Measurements from ENCODE around the gene TNNT3. TPM values are rescaled to one million over a fixed set of nuclear protein-coding genes. Genes with fewer than 3 reads are reported as not detected.

TNNT3 gene
- total RNA-seq, 1 experiment from 2014 or later, result not detected

- DNase-seq, result no peak
- Mint-ChIP-seq H3K27ac (no peak overlapping the region), H3K4me3 (no peak overlapping the region), H3K4me1 (peaks cover 5 to 8% of the 10 kb centered on the region in 2 experiments), H3K36me3 (ENCODE audit: insufficient read depth in 1 of 3, low read depth in 3 of 3) (no peaks in the 10 kb centered on the region), H3K27me3 (ENCODE audit: low read depth) (peaks cover 33% of the 10 kb centered on the region), H3K9me3 (no peaks in the 10 kb centered on the region; a peak in 1 of 5 replicates)
- H3K27ac ChIP-seq (ENCODE audit: insufficient read length, low read depth, low read length), result no peak overlapping the region
- no peaks in the 10 kb centered on the region for H3K23me2 ChIP-seq (ENCODE audit: insufficient read length, low read depth, low read length, poor library complexity, severe bottlenecking)
- no peaks in the 10 kb centered on the region for H3K79me1 ChIP-seq (ENCODE audit: insufficient read depth, low read depth, low read length, poor library complexity, severe bottlenecking)
- no peak overlapping the region for H3K18ac ChIP-seq (ENCODE audit: insufficient read length, low read depth, low read length)
- H2BK120ac ChIP-seq (ENCODE audit: low read depth, low read length, poor library complexity, severe bottlenecking), result no peak overlapping the region
- no peaks in the 10 kb centered on the region; the same call in 1 of the 2 replicates for H3K27me3 ChIP-seq (ENCODE audit: insufficient read depth, low read length)
- no peak overlapping the region for H4K91ac ChIP-seq (ENCODE audit: insufficient read length, low read depth, low read length)
- H3K9ac ChIP-seq (ENCODE audit: extremely low read depth, insufficient read length, low read length), result no peak overlapping the region
- H3K56ac ChIP-seq (ENCODE audit: insufficient read length, low read depth, low read length), result no peak overlapping the region
- H2AK5ac ChIP-seq (ENCODE audit: insufficient read length, low read length), result no peak overlapping the region
- H2AFZ ChIP-seq (ENCODE audit: low read length), result no peak overlapping the region
- H3K4me2 ChIP-seq (ENCODE audit: insufficient read depth, insufficient read length, low read length), result no peak overlapping the region
- no peak for TF ChIP-seq CTCF (conservative IDR thresholded peaks at IDR 0.05)
- WGBS (ENCODE audit: extremely low coverage, insufficient read length, low lambda C conversion rate), result no CpG with 5 or more reads among the region's 10 CpGs
- H4K5ac ChIP-seq (ENCODE audit: insufficient read length, low read depth, low read length), result no peak overlapping the region
- H3K14ac ChIP-seq (ENCODE audit: insufficient read depth, low read length), result no peak overlapping the region
- H2BK12ac ChIP-seq (ENCODE audit: insufficient read length, low read depth, low read length), result no peak overlapping the region
- no peaks in the 10 kb centered on the region for H4K20me1 ChIP-seq (ENCODE audit: control insufficient read depth, insufficient read depth, insufficient read length)
- no peak overlapping the region for H4K8ac ChIP-seq (replicated peaks; ENCODE audit: insufficient read length, low read depth, low read length)
- H3K23ac ChIP-seq (ENCODE audit: insufficient read length, low read depth, low read length), result no peak overlapping the region
- no peak overlapping the region for H2BK15ac ChIP-seq (ENCODE audit: low read depth, low read length)
- no peak overlapping the region for H3T11ph ChIP-seq (ENCODE audit: low read length)
- no peaks in the 10 kb centered on the region for H3K79me2 ChIP-seq (ENCODE audit: insufficient read depth, low read length)
- H2BK20ac ChIP-seq (ENCODE audit: low read depth, low read length, poor library complexity, severe bottlenecking), result no peak overlapping the region
- no peaks in the 10 kb centered on the region for H3K4me1 ChIP-seq (ENCODE audit: insufficient read depth, low read length)
- H3K4ac ChIP-seq (ENCODE audit: low read depth, low read length), result no peak overlapping the region
- H3K9me3 ChIP-seq (ENCODE audit: control insufficient read depth, low read depth, low read length), result no peaks in the 10 kb centered on the region
- no peak overlapping the region for H2BK5ac ChIP-seq (ENCODE audit: insufficient read length, low read length)
These were observed 23.0 kb upstream of the TNNT3 start for GRCh38 chr11:1896468-1896867.
